D721Med (cell line): ENCODE data around the gene TNS4.

ENCODE experiments used
- DNase-seq: peaks from one replicate; pipeline ENCODE4 v3.0.0; 2011; ENCODE audit warnings: low spot score; ENCODE audit not compliant: insufficient read length
- FAIRE-seq: peaks from 2 replicates; lab custom pipeline; 2011; peaks lifted over from hg19 to GRCh38; lab: Jason Lieb, UNC
- CTCF ChIP-seq: IDR thresholded peaks from 2 replicates; pipeline ENCODE4 v1.5.1; 2012; ENCODE audit warnings: mild to moderate bottlenecking, control low read depth; ENCODE audit not compliant: insufficient read depth; ENCODE audit errors: missing control alignments

Gene TNS4

GRCh38 chr17:40509626-40510327 lies 8.4 kb upstream of the TNS4 start:
- no peak for TF ChIP-seq CTCF
- DNase-seq (no peak), FAIRE-seq (no peak)

- DNase-seq (no peak), FAIRE-seq (no peak)
- TF ChIP-seq CTCF = no peak
These were observed 5.4 kb upstream of the TNS4 start for GRCh38 chr17:40506786-40507185.

GRCh38 chr17:40503154-40503553 lies 1.7 kb upstream of the TNS4 start:
- no peak for FAIRE-seq
- TF ChIP-seq CTCF = no peak

GRCh38 chr17:40502716-40503115 lies 1.3 kb upstream of the TNS4 start:
- DNase-seq (no peak), FAIRE-seq (no peak)
- TF ChIP-seq CTCF = no peak

More at GRCh38 chr17:40503154-40503553, 1.7 kb upstream of the TNS4 start:
- DNase-seq = no peak

GRCh38 chr17:40500709-40501108 lies 714 bp downstream of the TNS4 start:
- no peak for TF ChIP-seq CTCF
- FAIRE-seq = no peak
- DNase-seq = no peak

GRCh38 chr17:40500190-40500589 lies 1.2 kb downstream of the TNS4 start:
- no peak for DNase-seq
- TF ChIP-seq CTCF = no peak
- no peak for FAIRE-seq

GRCh38 chr17:40499551-40500189 lies 1.8 kb downstream of the TNS4 start:
- DNase-seq = no peak
- no peak for FAIRE-seq

More at GRCh38 chr17:40499551-40500189, 1.8 kb downstream of the TNS4 start:
- TF ChIP-seq CTCF = no peak
